ENCODE results near the gene SIRT1.

DNA sequence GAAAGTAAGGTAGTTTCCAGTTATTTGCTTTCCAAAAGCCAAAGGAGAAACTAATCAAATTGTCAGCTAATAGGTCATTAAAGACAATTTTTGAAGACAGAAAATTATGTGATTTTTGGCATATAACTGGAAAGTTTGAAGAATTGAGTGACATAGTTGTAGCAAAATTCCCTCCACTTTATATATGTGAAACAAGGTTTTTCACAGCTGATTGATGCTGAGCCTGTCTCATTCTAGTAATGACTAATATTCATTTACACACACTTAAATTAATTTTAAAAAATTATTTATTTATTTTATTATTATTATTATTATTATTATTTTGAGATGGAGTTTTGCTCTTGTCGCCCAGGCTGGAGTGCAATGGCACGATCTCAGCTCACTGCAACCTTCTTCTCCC is 16.3 kb upstream of the SIRT1 start:
- no peak for TF ChIP-seq POLR2A (IDR thresholded peaks at IDR 0.05; ENCODE audit: low read length)
- TF ChIP-seq GATA1 (IDR thresholded peaks at IDR 0.05; ENCODE audit: low read depth, low read length), result no peak

Measured in erythroblast (primary cell).